Body of pancreas (tissue), 4 donors: ENCODE data around the gene CPT1A. TPM values are rescaled to one million over a fixed set of nuclear protein-coding genes. Genes with fewer than 3 reads are reported as not detected.
A peak's percentile ranks its signal among the peaks of the same experiment; 100 is the strongest.

ENCODE experiments used
- ATAC-seq: fragments of 150-250 bp; one replicate; pipeline ENCODE4 v1.9.1; 2016
- DNase-seq, 4 donors: peaks; one replicate each; pipeline ENCODE4 v3.0.0-alpha.2; 2019
- H3K27ac ChIP-seq, 4 donors: fragments of 200-600 bp; sonication (generic); 1 replicate in 3 of 4; 2 replicates in 1 of 4; pipeline versions ENCODE4 v1.5.1 to v1.6.1; 2016 to 2019; ENCODE audit warnings: mild to moderate bottlenecking in 1 of 4, mixed read lengths in 1 of 4, moderate library complexity in 1 of 4
- H3K27me3 ChIP-seq, 2 donors: fragments of 200-600 bp; sonication (generic); one replicate each; pipeline ENCODE4 v1.6.0; 2016; ENCODE audit warnings: mild to moderate bottlenecking in 1 of 2
- H3K36me3 ChIP-seq, 2 donors: fragments of 200-600 bp; sonication (generic); replicated peaks in 1 of 2; 2 replicates each; pipeline ENCODE4 v1.5.1; 2016; ENCODE audit warnings: low read depth in 2 of 2; ENCODE audit not compliant: insufficient read depth in 1 of 2
- H3K4me1 ChIP-seq: fragments of 200-600 bp; sonication (generic); one replicate; pipeline ENCODE4 v1.6.0; 2016
- H3K4me3 ChIP-seq, 2 donors: fragments of 200-600 bp; sonication (generic); 1 replicate in 1 of 2; 2 replicates in 1 of 2; pipeline ENCODE4 v1.5.1; 2016 to 2019
- H3K9me3 ChIP-seq, 3 donors: fragments of 200-600 bp; sonication (generic); 1 replicate in 2 of 3; 2 replicates in 1 of 3; pipeline ENCODE4 v1.5.1; 2016
- CTCF ChIP-seq, 7 experiments: fragments of 450-650 bp in 4 of 7; fragments of 200-600 bp in 3 of 7; sonication (generic) in 3 of 7; IDR thresholded peaks; one replicate each; pipeline ENCODE4 v1.5.1; 2016 to 2019; ENCODE audit warnings: antibody characterized with exemption in 7 of 7
- POLR2A ChIP-seq, 3 donors: fragments of 450-650 bp; IDR thresholded peaks; one replicate each; pipeline ENCODE4 v1.6.1; 2016; ENCODE audit warnings: antibody characterized with exemption in 3 of 3, mild to moderate bottlenecking in 2 of 3
- WGBS, 2 donors: methylation state at CpG; one replicate each; pipeline ENCODE4 v1.1.5; 2017; 5-methylcytosine and 5-hydroxymethylcytosine counted together
- intact Hi-C: fragments of 100-400 bp; cut with DNase I; formaldehyde crosslinking; loops from one replicate; pipeline ENCODE4 v1.15.1; 2023
- total RNA-seq, 2 donors: library from RNA; depleted of rRNA; stranded (reverse); fragments of >200 nt; gene quantifications; one replicate each; pipeline ENCODE4 v1.1.0, GENCODE V29; 2016

CPT1A gene
- total RNA-seq, 2 donors from 2014 or later, result 35.6 to 40.7 TPM

GRCh38 chr11:68831124-68831523 is 10.6 kb downstream of the CPT1A start:
- 29 to 36% methylated on average over 5 of the region's 5 CpGs for WGBS, 2 donors
- ATAC-seq, result peak; percentile 76
- intact Hi-C loops, result no loop called here
- peaks cover 70% of the 10 kb centered on the region for H3K4me1 ChIP-seq
- no peak for TF ChIP-seq POLR2A (IDR thresholded peaks at IDR 0.05)
- TF ChIP-seq CTCF (IDR thresholded peaks at IDR 0.05), result no peak
- no peaks in the 10 kb centered on the region for H3K27me3 ChIP-seq
- H3K27ac ChIP-seq, result peak overlapping the region; percentile 40 to 62 (median 44)
- no peak overlapping the region for H3K4me3 ChIP-seq
- H3K36me3 ChIP-seq, result no peaks in the 10 kb centered on the region
- peak; percentile 48 to 73 (median 70) for DNase-seq
- H3K9me3 ChIP-seq, result no peaks in the 10 kb centered on the region

- H3K27ac ChIP-seq, result no peak overlapping the region
- TF ChIP-seq POLR2A (IDR thresholded peaks at IDR 0.05), result no peak
- no peak for TF ChIP-seq CTCF (IDR thresholded peaks at IDR 0.05)
- no peaks in the 10 kb centered on the region for H3K36me3 ChIP-seq
- intact Hi-C loops, result no loop called here
- 88 to 89% methylated on average over 15 of the region's 15 CpGs for WGBS, 2 donors
- no peaks in the 10 kb centered on the region for H3K27me3 ChIP-seq
- H3K4me1 ChIP-seq, result peaks cover 67% of the 10 kb centered on the region
- no peak for ATAC-seq
- no peaks in the 10 kb centered on the region for H3K9me3 ChIP-seq
- no peak for DNase-seq
- H3K4me3 ChIP-seq, result no peak overlapping the region
Observed at GRCh38 chr11:68829581-68829980, 12.1 kb downstream of the CPT1A start.

- WGBS, 2 donors, result 60 to 78% methylated on average over 12 of the region's 12 CpGs
- no peak for TF ChIP-seq CTCF (IDR thresholded peaks at IDR 0.05)
- TF ChIP-seq POLR2A (IDR thresholded peaks at IDR 0.05), result no peak
- H3K27ac ChIP-seq, result peak overlapping the region in 1 of 4 donors; percentile 41
- H3K36me3 ChIP-seq, result no peaks in the 10 kb centered on the region
- ATAC-seq (no peak), DNase-seq (no peak)
- H3K9me3 ChIP-seq, result no peaks in the 10 kb centered on the region
- peaks cover 66% of the 10 kb centered on the region for H3K4me1 ChIP-seq
- intact Hi-C loops, result no loop called here
- H3K27me3 ChIP-seq, result no peaks in the 10 kb centered on the region
- no peak overlapping the region for H3K4me3 ChIP-seq
Observed at GRCh38 chr11:68828957-68829356, 12.8 kb downstream of the CPT1A start.

- peaks cover 59% of the 10 kb centered on the region for H3K4me1 ChIP-seq
- peak in 3 of 4 donors; percentile 30 to 66 (median 65) for DNase-seq
- no peak overlapping the region for H3K4me3 ChIP-seq
- TF ChIP-seq POLR2A (IDR thresholded peaks at IDR 0.05) (no peak), CTCF (IDR thresholded peaks at IDR 0.05) (no peak)
- peak overlapping the region in 3 of 4 donors; percentile 28 to 41 (median 36) for H3K27ac ChIP-seq
- no peaks in the 10 kb centered on the region for H3K9me3 ChIP-seq
- H3K27me3 ChIP-seq, result no peaks in the 10 kb centered on the region
- intact Hi-C loops, result no loop called here
- ATAC-seq, result no peak
- WGBS, 2 donors, result 68 to 84% methylated on average over 10 to 20 of the region's 20 CpGs
- no peaks in the 10 kb centered on the region for H3K36me3 ChIP-seq
Observed at GRCh38 chr11:68828155-68828931, 13.4 kb downstream of the CPT1A start.

- no peak for DNase-seq
- no peaks in the 10 kb centered on the region for H3K36me3 ChIP-seq
- H3K4me1 ChIP-seq, result peaks cover 53% of the 10 kb centered on the region
- intact Hi-C loops, result no loop called here
- peak overlapping the region in 2 of 4 donors; percentile 28 to 41 for H3K27ac ChIP-seq
- no peaks in the 10 kb centered on the region for H3K27me3 ChIP-seq
- no peaks in the 10 kb centered on the region for H3K9me3 ChIP-seq
- TF ChIP-seq POLR2A (IDR thresholded peaks at IDR 0.05) (no peak), CTCF (IDR thresholded peaks at IDR 0.05) (no peak)
- ATAC-seq, result no peak
- 71 to 83% methylated on average over 8 of the region's 8 CpGs for WGBS, 2 donors
- H3K4me3 ChIP-seq, result no peak overlapping the region
Observed at GRCh38 chr11:68827733-68828132, 14.0 kb downstream of the CPT1A start.
